Epithelial cell of esophagus (primary cell): Measurements from ENCODE around the gene HERC2.
"Not testable (repeated sequence)": the region's sequence is repeated elsewhere in the genome, so short reads cannot be mapped to it uniquely, and the experiment has no call there.

Experiments
- DNase-seq: peaks from one replicate; pipeline ENCODE4 v3.0.0; 2010; ENCODE audit warnings: low read depth
- H3K4me3 ChIP-seq: 2 replicates; pipeline ENCODE4 v1.5.1; 2011; ENCODE audit warnings: mild to moderate bottlenecking, low read length, control low read depth
- TF ChIP-seq, protein P1 (sequence below): IDR thresholded peaks from 2 replicates; pipeline ENCODE4 v1.5.1; 2011; ENCODE audit warnings: low read depth, mild to moderate bottlenecking, low read length, control low read depth, inconsistent platforms; ENCODE audit not compliant: insufficient read depth; ENCODE audit errors: missing control alignments

Gene HERC2

DNA sequence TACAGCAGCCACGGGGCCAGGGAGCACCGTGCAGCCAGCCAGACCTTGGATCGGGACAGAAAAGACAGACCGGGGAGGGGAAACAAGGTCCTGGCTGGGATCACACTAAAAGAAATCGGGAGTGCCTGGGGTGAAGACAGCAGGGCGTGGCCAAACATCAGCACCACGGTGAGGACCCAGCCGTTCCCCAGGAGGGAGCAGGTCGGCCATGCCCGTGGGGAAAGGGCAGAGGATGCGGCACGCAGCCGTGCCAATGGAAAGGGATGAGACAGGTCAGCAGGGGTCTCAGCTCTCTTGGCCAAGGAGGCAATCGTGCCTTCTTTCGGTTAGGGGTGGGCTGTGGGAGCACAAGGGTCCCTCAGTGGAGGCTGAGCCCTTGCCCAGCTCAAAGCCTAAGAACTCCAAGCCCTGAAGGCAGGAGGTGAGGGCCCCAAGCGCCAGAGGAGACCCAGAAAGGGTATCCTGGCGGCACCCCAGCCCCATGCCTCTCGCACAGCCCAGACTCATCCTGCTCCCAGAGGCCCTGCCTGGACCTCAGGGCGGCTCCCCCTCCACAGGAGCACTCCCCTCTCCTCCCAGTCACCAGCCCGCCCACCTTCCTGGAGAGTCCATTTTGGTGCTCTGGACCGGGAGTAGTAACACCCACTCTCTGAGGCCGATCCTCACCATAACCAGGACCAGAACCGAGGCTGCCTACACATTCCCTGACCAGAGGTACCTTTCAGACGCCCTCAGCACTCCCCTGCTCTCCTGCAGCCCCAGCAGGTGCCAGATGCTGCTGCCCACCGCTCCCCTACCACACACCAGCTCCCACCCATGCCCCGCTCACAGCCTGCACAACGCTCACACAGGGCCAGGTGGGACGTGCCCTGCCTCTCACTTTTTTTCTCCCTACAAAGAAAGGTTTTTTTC lies 199.7 kb downstream of the HERC2 start:
- no peak overlapping the region for H3K4me3 ChIP-seq
- no peak for DNase-seq
- TF ChIP-seq, protein P1, sequence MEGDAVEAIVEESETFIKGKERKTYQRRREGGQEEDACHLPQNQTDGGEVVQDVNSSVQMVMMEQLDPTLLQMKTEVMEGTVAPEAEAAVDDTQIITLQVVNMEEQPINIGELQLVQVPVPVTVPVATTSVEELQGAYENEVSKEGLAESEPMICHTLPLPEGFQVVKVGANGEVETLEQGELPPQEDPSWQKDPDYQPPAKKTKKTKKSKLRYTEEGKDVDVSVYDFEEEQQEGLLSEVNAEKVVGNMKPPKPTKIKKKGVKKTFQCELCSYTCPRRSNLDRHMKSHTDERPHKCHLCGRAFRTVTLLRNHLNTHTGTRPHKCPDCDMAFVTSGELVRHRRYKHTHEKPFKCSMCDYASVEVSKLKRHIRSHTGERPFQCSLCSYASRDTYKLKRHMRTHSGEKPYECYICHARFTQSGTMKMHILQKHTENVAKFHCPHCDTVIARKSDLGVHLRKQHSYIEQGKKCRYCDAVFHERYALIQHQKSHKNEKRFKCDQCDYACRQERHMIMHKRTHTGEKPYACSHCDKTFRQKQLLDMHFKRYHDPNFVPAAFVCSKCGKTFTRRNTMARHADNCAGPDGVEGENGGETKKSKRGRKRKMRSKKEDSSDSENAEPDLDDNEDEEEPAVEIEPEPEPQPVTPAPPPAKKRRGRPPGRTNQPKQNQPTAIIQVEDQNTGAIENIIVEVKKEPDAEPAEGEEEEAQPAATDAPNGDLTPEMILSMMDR, result no peak

DNA sequence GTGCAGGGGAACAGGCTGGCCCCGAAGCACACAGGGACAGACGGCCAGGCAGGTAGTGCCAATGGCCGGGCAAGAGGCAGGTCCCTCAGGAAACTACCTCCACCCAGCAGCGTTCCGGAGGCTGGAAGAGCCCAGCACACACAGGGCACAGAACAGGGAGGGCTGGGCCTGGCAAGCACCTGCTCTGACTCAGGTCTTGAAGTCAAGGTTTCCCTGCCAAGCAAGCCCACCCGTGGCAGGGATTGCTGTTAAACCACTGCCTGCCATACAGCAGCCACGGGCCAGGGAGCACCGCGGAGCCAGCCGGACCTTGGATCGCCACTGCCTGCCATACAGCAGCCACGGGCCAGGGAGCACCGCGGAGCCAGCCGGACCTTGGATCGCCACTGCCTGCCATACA lies 200.4 kb downstream of the HERC2 start:
- not testable (repeated sequence) for H3K4me3 ChIP-seq, DNase-seq

DNA sequence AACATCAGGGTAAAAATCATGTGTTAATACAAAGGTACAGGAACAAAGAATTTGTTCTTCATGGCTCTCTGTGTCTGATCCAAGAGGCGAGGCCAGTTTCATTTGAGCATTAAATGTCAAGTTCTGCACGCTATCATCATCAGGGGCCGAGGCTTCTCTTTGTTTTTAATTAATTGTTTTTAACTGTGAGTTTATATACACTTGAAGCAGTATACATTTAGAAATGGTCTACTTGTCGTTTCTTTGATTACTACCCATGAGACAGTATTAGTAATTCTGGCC lies 201.7 kb downstream of the HERC2 start:
- H3K4me3 ChIP-seq, result no peak overlapping the region
- TF ChIP-seq, protein P1, result no peak
- DNase-seq, result no peak

DNA sequence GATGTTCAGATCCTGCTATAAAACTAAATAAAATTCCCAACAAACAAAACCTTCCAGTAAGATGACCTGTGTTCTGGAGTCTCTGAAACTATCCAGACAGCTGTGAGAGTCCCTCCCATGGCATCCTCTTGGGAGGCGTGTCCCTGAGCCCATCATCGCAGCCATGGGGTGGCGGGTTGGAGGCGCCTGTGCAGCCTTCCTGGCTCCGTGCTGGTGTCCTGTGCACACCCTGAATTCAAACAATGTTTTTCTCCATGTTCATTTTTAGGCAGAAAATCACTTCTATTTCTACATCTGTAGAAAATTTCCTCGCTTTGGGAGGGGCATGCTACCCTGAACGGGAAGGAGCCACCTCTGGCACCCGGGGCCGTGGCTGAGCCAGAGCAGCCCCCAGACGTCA lies 203.4 kb downstream of the HERC2 start:
- no peak overlapping the region for H3K4me3 ChIP-seq
- TF ChIP-seq, protein P1, result no peak
- DNase-seq, result no peak

DNA sequence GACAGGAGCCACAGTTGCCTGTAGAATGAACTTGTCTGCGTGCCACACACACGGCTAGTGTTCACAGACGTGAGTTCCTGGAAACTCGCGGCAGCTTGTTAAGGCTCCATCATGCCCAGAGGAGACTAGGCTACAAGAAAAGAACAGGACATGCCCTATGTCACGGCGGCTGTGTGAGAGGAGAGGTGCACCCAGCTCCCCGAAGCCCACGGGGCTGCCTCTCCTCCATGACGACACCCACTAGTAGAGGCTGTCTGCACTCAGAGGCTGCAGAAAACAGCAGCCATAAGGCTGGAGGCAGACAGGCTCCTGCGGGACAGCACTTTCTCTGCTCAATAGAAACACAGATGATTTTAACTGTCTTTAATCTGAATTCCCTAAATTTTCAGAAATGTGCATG lies 203.9 kb downstream of the HERC2 start:
- DNase-seq, result no peak
- TF ChIP-seq, protein P1, result no peak
- no peak overlapping the region for H3K4me3 ChIP-seq

DNA sequence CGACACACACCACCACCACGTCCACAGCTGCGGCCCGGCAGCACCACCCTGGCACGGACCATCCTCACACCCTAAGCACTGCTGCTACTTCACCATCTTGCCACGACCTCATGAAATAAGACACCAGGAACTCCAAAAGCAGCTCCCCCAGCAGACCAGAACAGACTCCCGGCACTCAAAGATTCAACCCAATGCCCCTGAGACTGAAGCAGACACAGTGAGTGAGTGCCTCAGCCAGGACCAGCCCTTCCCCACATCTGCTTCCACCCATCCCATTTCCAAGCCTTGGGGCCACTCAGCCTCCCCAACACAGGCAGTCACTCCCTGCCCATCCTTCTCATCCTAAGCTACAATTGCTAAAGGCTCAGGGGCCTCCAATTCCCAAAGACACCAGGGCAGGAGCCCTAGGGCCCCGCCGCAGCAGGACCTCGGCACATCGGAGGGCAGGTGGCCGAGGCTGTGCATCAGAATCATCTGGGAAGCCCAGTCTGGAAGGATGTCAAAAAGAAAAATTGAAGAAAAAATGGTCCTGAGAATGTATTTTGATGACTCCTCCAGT lies 204.5 kb downstream of the HERC2 start:
- no peak overlapping the region for H3K4me3 ChIP-seq
- DNase-seq, result no peak
- TF ChIP-seq, protein P1, result no peak

DNA sequence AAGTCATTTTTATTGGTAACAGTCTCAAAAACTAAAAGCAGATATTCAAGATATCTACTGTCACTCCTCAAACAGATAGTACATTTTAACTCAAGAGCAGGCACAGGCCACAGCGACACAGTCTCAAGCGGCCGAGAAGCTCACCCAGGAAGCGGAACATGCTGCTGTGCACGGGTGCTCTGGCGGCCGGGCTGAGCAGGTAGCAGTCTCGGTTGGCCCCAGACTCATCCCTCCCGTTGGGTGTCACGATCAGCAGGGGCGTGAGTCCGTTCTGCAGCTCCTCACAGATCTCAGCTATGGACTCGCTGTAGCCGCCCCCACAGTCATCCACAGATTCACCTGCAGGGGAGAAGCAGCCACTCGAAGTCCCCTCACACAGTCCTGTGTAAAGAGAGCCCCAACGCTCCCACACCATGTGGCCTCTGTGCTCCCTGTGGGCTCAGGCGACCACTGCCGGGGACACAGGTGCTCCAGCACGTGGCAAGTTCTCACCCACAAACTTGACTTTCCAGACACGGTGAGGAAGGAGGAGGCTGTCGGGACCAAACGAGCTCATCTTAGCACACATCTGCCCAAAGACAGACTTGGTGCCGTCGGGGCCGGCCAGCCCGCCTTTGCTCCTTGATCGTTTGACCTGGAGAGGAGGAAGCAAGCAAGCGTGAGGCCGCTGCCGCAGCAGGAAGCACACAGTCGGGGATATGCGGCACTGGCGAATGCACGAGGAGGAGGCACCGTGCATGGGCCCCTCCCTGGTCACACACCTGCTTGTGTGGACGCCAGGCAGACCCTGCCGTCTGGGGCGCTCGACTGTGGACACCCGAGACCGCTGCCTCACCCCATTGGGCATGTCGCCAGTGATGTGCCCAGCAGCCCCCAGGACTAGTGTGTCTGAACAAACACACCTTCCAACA lies 205.2 kb downstream of the HERC2 start:
- TF ChIP-seq, protein P1, result no peak
- no peak overlapping the region for H3K4me3 ChIP-seq
- DNase-seq, result no peak
